DLD1 (cell line): ENCODE results near the gene KLF7.

ENCODE experiments used
- in situ Hi-C: cut with HindIII; loops from 2 replicates; pipeline ENCODE4 v1.10.0; 2017; ENCODE audit warnings: low sequenced_read_pairs

The KLF7 gene

DNA sequence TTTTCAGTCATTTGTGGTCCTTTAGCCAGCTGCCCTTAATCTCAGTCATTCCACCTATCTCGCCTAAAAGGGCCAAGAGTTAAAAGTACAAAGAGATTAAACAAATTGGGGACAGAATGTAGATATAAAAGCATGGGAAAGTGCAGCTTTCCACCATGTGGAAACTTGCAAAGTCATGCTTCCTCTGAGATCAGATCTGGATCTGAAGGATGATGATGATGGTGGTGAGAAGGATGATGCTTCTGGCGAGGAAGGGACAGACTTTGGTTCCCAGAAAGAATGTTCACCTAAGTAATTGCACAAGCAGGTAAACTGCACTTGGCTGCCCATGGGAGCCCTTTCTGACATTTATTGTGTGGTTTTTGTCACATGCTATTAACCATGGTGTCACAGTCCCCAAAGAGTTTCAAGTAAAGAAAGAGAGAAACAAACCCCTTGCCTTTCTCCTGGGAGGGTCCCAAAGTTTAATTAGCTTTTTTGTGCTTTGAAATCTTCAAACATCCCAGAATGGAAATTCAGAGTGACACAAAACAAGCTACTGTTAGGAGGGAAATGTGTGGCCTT lies 34.7 kb downstream of the KLF7 start:
- in situ Hi-C loops: no loop called here

DNA sequence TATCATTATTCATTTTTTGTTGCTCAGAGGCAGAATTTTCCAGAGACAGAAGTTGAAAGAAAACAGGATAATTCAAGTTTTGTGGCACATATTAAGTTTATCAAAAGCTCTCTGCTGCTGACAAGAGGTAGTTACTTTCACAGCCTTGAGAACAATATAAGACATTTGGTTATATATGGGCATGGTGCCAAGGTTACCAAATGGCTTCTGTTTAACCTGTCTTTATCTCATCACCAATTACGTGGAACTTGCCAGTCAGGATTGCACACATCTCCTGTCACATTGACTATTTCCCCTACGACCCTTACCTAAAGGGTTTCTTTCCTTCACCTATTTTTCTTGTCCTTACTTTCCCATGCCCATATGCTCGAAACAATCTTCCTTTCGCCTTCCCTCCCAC lies 35.9 kb downstream of the KLF7 start:
- in situ Hi-C loops: no loop called here

DNA sequence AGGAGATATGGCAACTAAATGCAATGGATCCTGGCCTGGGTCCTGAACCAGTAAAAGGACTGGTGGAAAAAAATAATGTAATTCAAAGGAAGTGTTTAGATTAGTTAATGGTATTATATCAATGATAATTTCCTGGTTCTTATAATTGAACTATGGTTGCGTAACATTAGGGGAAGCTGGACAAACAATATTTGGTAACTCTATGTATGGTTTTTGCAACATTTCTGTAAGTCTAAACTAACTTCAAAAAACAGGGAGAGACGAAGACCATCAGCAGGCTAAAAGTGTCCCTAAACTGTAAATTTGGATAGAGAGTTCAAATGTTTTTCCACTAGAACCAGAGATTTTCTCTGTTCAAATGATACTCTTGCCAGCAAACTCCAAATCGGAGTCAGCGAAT lies 36.9 kb downstream of the KLF7 start:
- in situ Hi-C loops: no loop called here

DNA sequence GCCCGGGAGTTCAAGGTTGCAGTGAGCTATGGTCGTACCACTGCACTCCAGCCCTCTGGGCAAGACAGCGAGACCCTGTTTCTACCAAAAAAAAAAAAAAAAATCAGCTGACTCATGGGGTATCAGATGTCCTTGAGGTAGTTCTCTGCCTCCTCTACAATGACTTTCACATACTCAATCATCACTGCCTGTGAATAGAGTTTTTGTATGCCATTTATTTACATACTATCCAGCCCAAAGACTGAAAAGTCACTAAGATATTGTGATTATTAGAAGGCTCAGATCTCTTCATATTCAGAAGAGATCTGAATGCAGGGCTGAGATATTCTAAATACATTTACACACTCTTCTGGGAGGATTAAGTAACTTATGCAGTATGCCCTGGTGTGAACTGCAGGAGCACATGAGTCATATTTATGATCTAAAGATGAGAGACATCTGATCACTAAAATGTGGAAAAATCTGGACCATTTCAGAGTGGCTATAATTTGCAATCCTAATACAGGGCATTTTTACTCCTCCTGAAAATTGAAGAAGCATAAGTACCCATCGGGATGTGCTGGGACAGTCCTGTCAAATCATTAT lies 38.9 kb downstream of the KLF7 start:
- in situ Hi-C loops: no loop called here

DNA sequence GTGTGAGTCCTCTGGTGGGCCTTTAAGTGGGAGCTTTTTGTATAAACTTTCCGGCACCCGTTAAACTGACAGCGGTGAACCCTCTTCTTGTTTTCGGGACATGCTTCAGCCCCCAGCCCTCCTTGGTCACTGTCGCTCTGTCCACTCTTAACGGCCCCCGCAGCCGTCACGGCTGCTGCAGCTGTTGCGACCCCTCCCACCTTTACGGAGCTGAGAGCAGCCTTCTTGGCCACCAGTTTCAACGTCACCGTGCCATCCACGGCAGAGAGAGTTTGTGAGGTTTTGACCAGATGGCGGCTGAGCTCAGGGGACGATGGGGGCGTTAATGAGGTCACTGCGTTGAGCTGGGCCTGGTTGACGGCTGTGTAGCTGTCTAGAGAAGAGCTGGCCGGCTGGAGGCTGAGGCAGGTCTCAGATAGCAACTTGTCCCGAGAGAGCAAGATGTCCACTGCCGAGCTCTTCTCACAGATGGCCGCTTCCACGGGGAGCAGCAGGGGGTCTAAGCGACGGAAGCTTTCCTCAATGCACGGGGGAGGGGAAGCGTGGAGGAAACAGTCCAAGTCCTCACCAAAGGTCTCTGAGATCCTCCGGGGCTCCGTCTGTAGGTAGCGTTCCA lies 41.9 kb downstream of the KLF7 start:
- in situ Hi-C loops: no loop called here

DNA sequence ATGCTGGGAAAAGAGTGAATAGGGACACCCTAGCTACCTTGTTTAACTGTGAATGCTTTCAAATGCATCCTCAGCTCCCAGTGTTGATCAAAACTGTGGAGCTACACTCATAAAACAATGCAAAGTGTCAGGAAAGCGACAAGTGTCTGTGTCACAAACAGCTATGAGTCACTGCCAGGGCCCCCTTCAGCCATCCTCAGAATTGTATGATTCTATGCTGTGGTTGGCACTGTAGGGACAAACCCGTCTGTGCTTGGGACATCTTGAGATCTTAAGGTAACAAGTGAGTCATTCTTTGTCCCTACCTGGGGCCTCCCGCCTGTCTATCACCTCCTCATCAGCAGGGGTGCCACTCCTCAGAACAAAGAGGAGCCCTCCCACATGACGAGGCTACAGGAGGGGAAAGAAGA lies 42.4 kb downstream of the KLF7 start:
- in situ Hi-C loops: no loop called here

DNA sequence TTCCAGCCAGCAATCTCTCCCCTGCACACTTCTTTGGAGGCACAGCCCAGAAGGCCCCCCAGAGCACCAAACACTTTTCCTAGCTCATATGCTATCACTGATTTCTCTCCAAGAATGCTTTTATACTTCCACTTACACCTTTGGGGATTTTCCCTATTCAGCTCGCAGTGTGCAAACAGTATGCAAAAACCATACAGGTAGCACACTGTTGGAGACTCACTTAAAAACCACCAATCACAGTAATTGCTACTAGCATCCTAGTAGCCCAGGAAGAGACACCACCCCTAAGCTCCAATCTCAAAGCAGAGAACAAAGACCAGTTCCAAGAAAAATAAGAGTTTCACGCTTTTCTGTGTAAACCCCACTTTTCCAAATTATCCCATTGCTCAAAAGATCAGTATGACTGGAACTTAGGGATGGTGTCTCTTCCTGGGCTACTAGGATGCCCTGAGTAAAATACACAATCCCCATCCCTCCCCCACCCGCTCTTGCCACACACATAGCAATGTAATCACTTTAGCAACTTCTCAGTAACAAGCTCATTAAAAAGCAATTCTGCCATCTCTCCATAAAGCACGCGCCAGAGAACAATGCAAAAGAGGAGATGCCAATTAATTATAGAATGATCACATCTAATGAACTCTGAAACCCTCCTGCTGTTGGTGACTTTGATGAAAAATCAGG lies 43.0 kb downstream of the KLF7 start:
- in situ Hi-C loops: no loop called here

DNA sequence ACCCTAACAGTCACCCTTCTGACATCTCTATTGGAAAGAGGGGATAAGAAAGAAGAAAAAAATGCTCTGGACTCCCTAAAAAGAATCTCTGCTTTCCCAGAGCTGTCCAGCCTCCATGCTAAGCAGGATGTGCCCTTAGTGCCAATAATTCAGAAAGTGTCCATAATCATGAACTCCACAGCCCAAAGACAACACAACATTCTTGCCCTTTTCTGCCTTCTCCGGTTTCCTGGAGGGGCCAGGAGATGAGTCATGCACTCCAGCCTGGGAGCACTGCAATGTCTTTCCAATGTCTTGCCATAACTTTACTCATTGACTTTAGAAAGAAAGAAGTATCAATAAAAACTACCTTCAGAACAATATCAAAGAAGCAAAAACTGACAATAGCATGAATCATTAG lies 44.0 kb downstream of the KLF7 start:
- in situ Hi-C loops: no loop called here

DNA sequence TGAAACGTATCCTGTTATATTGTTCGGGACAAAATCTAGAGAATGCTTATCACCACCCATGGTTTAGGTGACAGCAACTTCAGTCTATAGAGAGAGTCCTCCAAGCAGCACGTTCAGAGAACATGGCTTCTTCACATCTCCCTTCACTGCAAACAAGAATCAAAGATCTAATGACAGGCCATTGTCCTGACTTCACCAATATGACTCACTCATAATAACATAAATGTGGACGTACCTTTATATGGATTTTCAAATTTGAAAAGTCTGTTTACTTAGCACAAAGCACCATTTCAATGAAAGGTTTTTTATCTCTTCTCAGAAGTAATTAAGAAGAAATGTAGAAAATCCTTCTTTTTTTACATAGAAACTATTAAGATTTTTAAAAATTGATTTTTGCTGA lies 46.7 kb downstream of the KLF7 start:
- in situ Hi-C loops: no loop called here

DNA sequence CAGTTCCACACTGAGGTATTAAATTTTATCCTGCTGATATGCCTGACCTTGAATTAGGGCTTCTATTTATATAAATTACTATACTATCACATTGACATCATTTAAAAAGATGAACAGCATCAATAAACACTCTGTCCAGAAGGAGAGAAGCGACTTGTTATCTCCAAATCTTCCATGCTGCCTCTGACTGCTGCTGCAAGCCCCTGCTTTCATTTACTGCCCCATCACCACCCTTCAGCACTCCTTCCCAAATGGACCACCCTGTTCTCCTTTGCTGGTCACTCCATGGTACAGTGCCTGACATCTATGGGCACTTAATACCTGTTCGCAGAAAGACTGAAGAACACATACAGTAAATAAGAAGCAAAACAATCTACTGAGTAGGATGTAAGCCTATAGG lies 48.1 kb downstream of the KLF7 start:
- in situ Hi-C loops: no loop called here

DNA sequence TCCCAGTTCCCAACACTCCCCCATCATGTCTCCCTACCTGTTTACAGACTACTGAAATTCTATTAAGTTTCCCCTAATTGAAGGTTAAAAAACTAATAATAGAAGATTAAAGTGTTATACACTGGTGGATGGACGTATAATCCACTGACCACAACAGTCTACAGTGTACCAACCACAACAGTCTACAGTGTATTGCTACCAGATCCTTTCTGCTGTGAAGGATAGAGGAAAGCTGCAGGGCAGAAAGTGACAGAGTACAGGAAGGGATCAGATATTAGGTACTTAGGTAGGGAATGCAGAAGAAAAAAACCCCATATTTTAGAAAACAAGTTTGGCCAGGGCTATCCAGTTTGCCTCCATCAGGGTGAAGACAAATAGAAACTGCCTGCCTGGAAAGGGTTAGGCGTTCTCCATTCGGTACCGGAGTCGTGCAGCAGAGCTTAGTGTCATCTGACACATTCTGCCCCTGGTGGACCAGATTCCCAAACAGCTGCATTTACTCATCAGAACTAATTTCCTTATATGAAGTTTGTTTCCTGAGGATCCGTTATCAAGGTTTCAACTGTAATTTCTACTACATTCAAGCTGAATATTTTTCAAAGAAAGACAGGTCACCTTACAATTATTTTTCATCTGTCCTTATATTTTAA lies 49.9 kb downstream of the KLF7 start:
- in situ Hi-C loops: no loop called here

DNA sequence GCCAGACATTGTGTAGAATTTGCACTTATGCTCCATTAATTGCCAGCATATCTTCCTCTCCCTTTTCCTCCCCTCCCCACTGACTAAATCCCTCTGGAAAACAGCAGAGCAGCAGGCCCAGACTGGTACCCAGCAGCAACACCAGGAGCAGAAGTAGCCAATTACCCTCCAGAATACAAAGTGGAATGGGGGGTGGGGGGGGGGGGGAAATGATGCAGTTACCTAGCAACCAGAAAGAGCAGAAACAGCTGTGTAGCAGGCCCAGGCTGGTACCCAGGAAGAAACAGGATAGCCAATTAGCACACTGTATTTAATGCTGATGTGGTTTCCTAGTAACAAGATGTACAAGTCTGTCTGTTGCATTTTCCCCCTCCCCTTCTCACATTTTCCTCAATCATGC lies 52.3 kb downstream of the KLF7 start:
- in situ Hi-C loops: no loop called here

DNA sequence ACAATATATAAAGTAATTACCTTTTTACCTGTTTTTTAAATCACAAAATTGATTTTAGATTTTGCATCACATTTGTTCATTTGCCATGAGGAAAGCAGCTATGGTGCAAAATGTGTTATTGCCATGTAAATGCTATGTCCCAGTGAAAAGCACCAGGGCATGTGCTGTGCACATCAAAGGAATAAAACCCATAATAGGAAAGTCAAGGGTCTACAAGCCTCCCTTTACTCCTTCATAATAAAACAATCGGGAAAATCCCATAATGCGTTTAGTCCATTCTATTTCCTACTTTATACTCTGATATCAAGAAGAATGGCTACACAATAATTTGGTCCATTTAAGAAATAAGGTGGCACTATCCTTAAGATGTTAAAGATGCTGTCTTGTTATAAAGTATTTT lies 53.0 kb downstream of the KLF7 start:
- in situ Hi-C loops: no loop called here

DNA sequence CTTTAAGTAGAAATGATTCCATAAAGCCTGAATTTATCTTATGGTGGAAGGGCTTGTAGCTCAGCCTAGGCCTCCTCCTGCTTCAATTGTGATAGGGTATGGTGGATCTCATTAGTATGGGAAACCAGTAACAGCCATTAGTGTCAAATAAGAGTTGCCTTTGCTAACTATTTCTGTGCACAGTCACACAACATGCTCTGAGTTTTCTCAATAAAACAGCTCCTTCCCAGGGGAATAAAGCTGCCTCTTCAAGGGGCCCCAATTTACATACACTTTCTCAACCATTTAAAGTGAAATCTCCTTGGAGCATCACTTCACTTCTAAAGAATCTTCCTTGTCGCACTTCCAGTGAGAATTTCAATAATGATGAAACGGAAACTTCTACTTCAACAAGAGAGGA lies 53.4 kb downstream of the KLF7 start:
- in situ Hi-C loops: no loop called here

DNA sequence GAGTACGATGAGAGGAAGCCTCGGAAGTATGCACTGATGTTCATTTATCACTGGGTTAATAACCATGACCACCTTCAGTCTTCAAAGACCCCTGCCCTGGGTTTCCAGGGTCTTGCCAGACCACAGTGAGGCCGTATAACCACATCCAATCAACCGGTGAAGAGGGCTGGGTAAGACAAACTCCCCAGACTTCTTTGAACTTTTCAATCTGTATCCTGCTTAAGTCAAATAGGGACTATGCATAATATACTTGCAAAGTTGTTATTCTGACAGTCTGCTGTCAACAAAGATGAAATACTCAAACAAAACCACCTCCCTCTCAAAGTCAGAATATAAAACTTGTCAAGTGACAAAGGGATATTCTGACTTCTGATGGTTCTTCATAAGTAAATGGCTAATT lies 54.0 kb downstream of the KLF7 start:
- in situ Hi-C loops: no loop called here

DNA sequence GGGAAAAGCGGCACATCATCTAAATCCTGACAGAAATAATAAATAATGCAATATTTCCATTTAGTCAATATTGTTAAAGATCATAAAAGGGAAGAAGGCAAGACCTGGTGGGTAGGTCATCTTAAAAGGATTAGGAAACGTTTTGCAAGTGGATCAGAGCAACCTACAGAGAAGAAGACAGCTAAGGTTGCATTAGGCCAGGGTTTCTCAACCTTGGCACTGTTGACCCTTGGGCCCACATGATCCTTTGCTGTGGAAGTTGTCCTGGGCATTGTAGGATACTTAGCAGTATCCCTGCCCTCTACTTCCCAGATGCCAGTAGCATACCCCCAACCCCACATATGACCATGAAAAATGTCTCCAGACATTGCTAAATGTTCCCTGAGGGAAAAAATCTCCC lies 55.0 kb downstream of the KLF7 start:
- in situ Hi-C loops: no loop called here

DNA sequence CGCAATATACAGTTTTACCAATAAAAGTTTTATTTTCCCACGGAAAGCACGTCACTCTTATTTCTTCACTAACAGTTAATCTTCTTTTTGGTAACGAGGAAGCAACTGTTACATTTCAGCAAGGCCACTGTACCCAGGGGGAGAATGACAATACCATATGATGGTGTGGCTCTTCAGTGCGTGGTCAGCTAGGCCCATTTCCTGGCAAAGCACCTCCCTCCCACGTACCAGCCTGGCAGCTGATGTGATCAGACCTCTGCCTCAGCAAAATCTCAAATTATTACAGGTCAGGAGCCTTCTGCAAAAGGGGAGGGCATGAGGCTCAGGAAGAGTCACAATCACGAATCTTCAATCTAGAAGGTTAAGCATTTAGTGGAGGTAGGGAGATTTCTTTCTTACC lies 55.4 kb downstream of the KLF7 start:
- in situ Hi-C loops: no loop called here

DNA sequence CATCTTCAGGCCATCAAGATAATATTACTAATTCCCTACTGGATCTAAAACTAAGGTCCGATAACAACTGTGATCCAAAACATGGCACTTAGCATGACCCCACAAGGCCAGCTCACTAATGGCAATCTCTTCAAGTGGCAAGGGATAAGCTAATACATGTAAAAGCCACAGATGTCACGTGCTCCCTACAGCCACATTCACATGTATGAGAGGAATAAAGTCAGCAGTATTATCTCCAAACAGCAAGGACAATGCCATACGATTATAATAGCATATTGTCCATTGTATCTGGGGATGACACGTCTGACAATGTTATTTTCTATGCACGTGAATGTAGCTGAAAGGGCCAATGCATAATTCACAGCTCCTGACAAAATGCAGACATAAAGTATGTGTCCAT lies 56.0 kb downstream of the KLF7 start:
- in situ Hi-C loops: loop anchor here (5.0 kb wide), 1 partner anchor 33 kb away; no protein-coding TSS in a partner anchor

DNA sequence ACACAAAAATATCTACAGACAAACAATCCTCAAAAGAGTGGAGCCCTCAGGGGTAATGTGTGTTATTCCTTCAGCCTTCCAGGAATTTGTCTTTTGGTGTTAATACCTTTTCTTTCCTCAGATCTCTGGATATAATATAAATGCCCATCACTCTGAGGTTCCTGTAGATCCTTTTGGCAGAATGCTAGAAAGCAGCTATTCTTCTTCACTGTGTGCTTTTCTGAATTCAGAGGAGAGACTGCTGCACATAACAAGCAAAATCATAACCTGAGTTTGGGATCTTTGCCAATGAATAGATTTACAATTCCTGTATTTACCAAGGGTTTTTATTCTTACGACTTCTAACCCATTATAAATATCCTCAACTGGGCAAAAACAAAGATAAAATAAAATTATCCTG lies 57.3 kb downstream of the KLF7 start:
- in situ Hi-C loops: loop anchor here (5.0 kb wide), 1 partner anchor 34 kb away; no protein-coding TSS in a partner anchor

DNA sequence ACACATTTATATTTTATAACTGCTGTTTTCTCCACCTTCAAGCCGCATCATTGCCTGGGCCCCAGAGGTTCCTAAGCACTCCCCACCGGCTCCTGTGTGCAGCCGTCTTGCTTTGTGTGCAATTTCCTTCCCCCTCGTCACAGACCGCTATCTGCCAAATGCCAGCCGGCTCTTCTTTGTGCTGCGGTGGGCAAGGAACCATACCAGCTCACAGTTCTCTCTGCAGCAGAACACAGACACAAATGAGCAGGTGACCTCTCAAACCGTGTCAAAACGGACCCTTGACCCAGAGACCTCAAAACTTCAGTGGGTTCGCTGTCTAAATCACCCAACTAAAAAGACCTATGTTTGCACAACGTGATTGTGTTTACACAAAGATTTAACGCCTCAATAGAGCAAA lies 58.2 kb downstream of the KLF7 start:
- in situ Hi-C loops: loop anchor here (5.0 kb wide), 1 partner anchor 35 kb away; no protein-coding TSS in a partner anchor

DNA sequence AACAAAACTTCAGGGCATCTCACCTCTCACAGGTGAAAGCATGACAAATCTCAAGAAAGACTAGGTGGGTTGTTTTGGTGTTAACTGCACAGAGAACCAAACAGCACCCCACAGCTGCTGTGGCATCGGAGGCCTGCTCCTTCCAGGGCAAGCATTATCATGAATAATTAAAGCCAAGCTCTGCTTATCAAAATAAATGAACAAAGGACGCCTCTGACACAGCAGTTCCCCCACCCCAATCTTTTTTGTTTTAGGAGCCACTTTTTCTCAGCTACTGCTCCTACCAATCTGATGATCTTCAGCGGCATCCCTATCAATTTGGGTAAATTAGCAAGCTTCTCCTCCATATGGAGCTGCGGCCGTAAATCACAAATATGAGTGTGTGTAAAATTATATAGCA lies 58.6 kb downstream of the KLF7 start:
- in situ Hi-C loops: loop anchor here (5.0 kb wide), 1 partner anchor 35 kb away; no protein-coding TSS in a partner anchor

DNA sequence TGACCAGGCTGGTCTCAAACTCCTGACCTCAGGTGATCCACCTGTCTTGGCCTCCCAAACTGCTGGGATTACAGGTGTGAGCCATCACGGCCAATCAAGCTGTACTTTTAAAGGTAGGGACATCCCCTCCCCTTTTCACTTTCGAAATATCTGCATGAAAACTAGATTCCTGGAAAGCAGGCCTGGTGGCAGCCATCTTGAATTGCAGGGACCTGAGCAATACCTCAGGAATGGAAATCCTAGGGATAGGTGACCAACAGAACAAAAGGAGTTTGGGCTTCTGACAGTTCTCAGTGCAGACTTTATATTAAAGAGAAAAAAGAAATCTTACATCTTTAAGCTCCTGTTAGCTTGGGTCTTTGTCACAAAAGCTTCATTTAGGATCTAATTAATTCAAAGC lies 62.6 kb downstream of the KLF7 start:
- in situ Hi-C loops: no loop called here
